Activated naive CD4-positive, alpha-beta T cell treated with anti-CD3 and anti-CD28 coated beads, Interleukin-2, amount 50 U/mL, for 24 hours (primary cell): Measurements from ENCODE around the gene TMTC1.

Experiments used
- H3K27ac Mint-ChIP-seq: one replicate; pipeline ENCODE4 v1.8.0; 2021; ENCODE audit warnings: mild to moderate bottlenecking, mixed read lengths
- H3K27me3 Mint-ChIP-seq: one replicate; pipeline ENCODE4 v1.8.0; 2021; ENCODE audit warnings: mixed read lengths
- H3K36me3 Mint-ChIP-seq: one replicate; pipeline ENCODE4 v1.8.0; 2021; ENCODE audit warnings: mixed read lengths
- H3K4me1 Mint-ChIP-seq: one replicate; pipeline ENCODE4 v1.8.0; 2021; ENCODE audit warnings: mixed read lengths
- H3K4me3 Mint-ChIP-seq: one replicate; pipeline ENCODE4 v1.8.0; 2021; ENCODE audit warnings: mild to moderate bottlenecking, mixed read lengths
- H3K9me3 Mint-ChIP-seq: one replicate; pipeline ENCODE4 v1.8.0; 2021; ENCODE audit warnings: mixed read lengths

The TMTC1 gene

GRCh38 chr12:29521951-29522350, 261.8 kb downstream of the TMTC1 start:
- Mint-ChIP-seq H3K9me3 (no peaks in the 10 kb centered on the region), H3K36me3 (no peaks in the 10 kb centered on the region), H3K27me3 (no peaks in the 10 kb centered on the region), H3K27ac (no peak overlapping the region), H3K4me1 (no peaks in the 10 kb centered on the region), H3K4me3 (no peak overlapping the region)

DNA sequence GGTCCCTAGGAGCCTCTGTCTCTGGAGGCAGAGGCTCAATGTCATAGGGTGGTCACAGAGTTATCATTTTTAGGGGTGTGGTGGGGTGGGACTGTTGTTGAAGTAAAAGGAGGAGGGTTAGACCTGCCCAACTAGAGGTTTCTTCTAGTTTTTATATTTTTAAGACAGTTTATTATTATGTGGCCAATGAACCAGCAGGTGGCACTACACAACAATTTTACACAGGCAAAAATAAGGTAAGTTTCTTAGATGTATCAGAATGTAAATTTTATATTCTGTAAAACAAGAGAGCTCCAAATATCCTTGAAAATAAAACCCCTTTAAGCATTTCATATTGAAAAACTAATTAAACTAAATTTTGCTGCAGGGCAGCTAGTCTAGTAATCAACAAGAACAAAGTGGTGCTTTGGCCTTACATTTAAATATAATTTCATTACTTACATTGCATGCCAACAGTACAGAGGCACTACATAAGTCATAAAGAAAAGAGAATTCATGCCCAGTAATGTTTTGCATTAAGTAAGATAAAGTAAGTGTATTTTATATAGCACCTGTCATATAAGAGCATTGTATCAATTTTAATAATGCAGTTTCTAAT, 264.1 kb downstream of the TMTC1 start:
- Mint-ChIP-seq H3K4me3 (no peak overlapping the region), H3K27ac (no peak overlapping the region), H3K27me3 (peaks cover 3% of the 10 kb centered on the region), H3K9me3 (no peaks in the 10 kb centered on the region), H3K36me3 (no peaks in the 10 kb centered on the region), H3K4me1 (no peaks in the 10 kb centered on the region)

DNA sequence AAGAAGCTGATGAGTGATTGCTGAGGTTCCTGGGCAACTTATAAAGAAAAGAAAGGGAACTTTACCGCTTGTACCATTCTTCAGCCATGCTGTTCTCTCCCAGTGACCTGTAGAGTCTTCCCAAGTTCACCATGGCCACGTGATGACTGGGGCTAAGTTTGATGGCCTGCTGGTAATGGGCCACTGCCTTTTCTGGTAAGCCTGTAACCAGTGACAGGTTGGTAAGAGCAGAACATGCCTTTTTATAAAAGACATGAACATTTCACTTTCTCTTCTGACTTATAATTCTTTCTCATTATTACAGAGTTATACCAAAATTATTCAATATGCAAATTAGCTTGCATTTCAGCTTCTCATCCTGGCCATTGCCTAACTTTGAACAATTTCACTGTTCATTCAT, 265.3 kb downstream of the TMTC1 start:
- Mint-ChIP-seq H3K36me3 (no peaks in the 10 kb centered on the region), H3K9me3 (no peaks in the 10 kb centered on the region), H3K4me1 (no peaks in the 10 kb centered on the region), H3K4me3 (no peak overlapping the region), H3K27ac (no peak overlapping the region), H3K27me3 (peaks cover 3% of the 10 kb centered on the region)

GRCh38 chr12:29517264-29517663, 266.5 kb downstream of the TMTC1 start:
- peaks cover 8% of the 10 kb centered on the region for H3K27me3 Mint-ChIP-seq
- H3K9me3 Mint-ChIP-seq = no peaks in the 10 kb centered on the region
- H3K4me1 Mint-ChIP-seq = no peaks in the 10 kb centered on the region
- no peaks in the 10 kb centered on the region for H3K36me3 Mint-ChIP-seq
- H3K27ac Mint-ChIP-seq = no peak overlapping the region
- H3K4me3 Mint-ChIP-seq = no peak overlapping the region

DNA sequence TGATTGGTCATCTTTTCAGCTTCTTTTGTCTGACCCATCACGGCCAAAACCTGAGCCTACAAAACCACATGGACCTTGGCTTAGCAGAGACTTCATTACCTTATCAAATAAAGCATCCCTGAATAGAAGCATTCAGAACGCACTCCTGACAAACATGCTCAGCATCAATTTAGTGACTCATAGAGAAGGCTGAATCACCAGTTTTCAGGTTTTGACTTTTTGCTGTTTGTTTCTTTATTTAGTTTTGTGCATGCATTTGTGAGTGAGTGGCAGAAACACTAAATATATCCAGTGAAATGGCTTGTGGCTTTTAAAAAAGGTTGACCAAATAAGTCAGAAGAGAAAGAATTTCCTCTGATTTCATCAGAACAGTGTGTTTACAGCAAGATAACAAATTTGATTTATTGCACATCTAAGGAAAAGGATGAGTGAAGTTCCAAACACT, 267.3 kb downstream of the TMTC1 start:
- no peak overlapping the region for H3K27ac Mint-ChIP-seq
- H3K36me3 Mint-ChIP-seq = no peaks in the 10 kb centered on the region
- no peaks in the 10 kb centered on the region for H3K4me1 Mint-ChIP-seq
- H3K9me3 Mint-ChIP-seq = no peaks in the 10 kb centered on the region
- no peak overlapping the region for H3K4me3 Mint-ChIP-seq
- peaks cover 8% of the 10 kb centered on the region for H3K27me3 Mint-ChIP-seq

DNA sequence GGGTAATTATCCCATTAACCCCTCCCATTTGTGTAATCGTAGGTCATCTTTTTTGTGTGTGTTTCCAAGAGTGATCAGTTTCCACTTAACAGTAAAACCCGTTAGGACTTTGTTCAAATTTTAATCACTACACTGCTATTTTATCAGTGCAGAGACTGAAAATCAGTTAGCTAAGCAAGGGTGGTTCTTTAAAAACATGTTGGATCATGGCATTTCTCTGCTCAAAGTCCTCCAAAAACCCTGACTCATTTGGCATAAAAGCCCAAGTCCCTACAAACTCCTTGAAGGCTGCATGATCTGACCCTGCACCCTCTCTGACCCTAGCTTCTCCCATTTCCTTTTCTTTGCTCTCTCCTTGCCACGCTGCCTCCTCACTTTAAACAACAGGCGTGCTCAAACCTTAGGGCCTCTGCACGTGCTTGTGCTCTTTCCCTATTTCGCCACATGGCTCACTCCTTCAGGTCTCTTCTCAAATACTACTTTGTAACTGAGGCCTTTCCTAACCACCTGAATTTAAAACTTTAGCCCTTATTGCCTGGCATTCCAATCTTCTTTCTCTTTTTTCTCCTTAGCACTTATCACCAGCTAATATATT, 273.1 kb downstream of the TMTC1 start:
- Mint-ChIP-seq H3K4me3 (no peak overlapping the region), H3K36me3 (no peaks in the 10 kb centered on the region), H3K9me3 (no peaks in the 10 kb centered on the region), H3K4me1 (no peaks in the 10 kb centered on the region), H3K27ac (no peak overlapping the region), H3K27me3 (peaks cover 11% of the 10 kb centered on the region)

DNA sequence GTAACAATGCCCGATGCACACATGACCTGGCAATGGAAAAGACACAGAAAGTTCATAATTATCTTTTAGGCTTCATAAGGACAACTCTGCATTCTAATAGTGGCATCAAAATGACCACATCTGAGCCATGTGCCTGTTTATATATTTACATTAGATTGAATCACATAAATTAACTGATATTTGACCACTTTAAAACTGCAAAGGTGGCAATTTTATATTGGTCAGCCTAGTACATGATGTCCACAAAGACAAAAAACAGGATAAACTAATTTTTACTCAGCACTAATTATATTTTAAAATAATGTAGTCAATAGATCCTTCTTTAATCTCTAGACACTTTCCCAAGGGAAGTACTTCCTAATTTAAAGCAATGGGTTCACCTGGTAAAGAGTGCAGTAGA, 274.2 kb downstream of the TMTC1 start:
- Mint-ChIP-seq H3K4me1 (no peaks in the 10 kb centered on the region), H3K27ac (no peak overlapping the region), H3K4me3 (no peak overlapping the region), H3K36me3 (no peaks in the 10 kb centered on the region), H3K27me3 (peaks cover 7% of the 10 kb centered on the region), H3K9me3 (no peaks in the 10 kb centered on the region)

- Mint-ChIP-seq H3K27me3 (peaks cover 7% of the 10 kb centered on the region), H3K4me3 (no peak overlapping the region), H3K4me1 (no peaks in the 10 kb centered on the region), H3K9me3 (no peaks in the 10 kb centered on the region), H3K36me3 (no peaks in the 10 kb centered on the region), H3K27ac (no peak overlapping the region)
These were observed 274.8 kb downstream of the TMTC1 start for GRCh38 chr12:29508949-29509348.

- H3K27ac Mint-ChIP-seq = no peak overlapping the region
- no peak overlapping the region for H3K4me3 Mint-ChIP-seq
- H3K36me3 Mint-ChIP-seq = no peaks in the 10 kb centered on the region
These were observed 278.6 kb downstream of the TMTC1 start for GRCh38 chr12:29505122-29505521.

GRCh38 chr12:29503283-29503682, 280.5 kb downstream of the TMTC1 start:
- H3K27me3 Mint-ChIP-seq = no peaks in the 10 kb centered on the region
- no peak overlapping the region for H3K27ac Mint-ChIP-seq
- no peaks in the 10 kb centered on the region for H3K4me1 Mint-ChIP-seq
- H3K4me3 Mint-ChIP-seq = no peak overlapping the region
- no peaks in the 10 kb centered on the region for H3K36me3 Mint-ChIP-seq
- H3K9me3 Mint-ChIP-seq = no peaks in the 10 kb centered on the region

More at GRCh38 chr12:29505122-29505521, 278.6 kb downstream of the TMTC1 start:
- Mint-ChIP-seq H3K9me3 (no peaks in the 10 kb centered on the region), H3K4me1 (no peaks in the 10 kb centered on the region), H3K27me3 (no peaks in the 10 kb centered on the region)

DNA sequence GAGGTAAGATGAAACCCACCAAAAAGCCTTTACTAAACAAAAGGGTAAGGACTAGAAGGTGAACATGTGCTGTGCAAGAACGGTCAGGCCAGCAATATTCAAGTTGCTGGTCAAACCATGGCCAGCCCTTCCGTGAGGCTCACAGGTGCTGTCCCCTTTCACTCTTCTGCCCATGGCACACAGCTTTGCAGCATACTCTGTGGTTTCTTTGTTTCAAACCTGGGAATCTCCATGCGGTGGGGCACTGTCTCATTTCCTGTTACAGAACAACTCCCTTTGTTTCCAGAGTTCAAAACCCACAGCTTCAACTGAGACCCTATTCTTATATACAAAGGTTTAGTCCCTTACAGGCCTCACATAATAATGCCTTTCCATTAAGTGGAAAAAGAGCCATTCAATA, 284.5 kb downstream of the TMTC1 start:
- Mint-ChIP-seq H3K27me3 (no peaks in the 10 kb centered on the region), H3K4me1 (no peaks in the 10 kb centered on the region), H3K9me3 (no peaks in the 10 kb centered on the region), H3K27ac (no peak overlapping the region), H3K4me3 (no peak overlapping the region), H3K36me3 (no peaks in the 10 kb centered on the region)

DNA sequence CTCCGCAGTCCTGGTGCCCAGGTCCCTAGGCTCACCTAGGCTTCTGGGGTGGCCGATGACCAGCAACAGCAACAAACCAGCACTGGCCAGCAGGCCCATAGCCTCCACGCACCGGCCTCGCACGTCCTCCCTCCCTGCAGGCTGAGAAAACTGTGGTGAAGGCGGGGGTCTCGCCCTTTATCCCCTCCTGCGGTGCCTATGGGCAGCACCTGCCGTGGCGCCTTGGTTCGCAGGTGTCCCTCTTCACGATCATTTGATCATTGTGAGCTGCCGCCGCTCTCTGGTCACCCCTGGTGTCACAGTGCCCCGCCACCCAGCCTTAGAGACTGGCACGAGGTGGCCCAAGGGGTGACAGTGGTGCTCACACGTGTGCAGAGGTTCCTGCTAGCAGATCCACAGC, 286.2 kb downstream of the TMTC1 start, which contains the start of gene OVCH1:
TSS of gene OVCH1 (minus strand) at position 99 of the 400 bp plus-strand sequence. CDS start at position 99, 0 bp downstream.
- Mint-ChIP-seq H3K4me1 (no peaks in the 10 kb centered on the region), H3K4me3 (no peak within 1 kb of the TSS), H3K27me3 (peaks cover 3% of the 10 kb centered on the region), H3K9me3 (no peaks in the 10 kb centered on the region), H3K36me3 (no peaks in the 10 kb centered on the region), H3K27ac (no peak within 1 kb of the TSS)

DNA sequence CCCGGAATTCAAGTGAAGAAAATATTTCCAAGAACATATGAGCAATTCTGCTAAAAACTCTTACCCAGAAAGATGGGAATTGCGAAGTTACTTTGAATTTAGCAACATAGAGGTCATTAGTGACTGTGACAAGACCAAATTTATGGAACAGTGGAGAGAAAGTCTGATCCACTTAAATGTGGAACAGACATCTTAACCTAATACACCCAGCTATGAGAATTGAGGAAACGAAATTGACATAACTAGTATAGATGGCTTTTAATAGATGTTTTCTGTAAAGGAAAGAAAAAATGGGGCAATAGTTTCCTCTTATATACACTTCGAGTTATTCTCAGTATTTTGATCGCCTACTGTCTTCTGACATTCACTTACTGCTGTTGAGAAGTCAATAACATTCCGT, 290.9 kb downstream of the TMTC1 start:
- Mint-ChIP-seq H3K9me3 (no peaks in the 10 kb centered on the region), H3K4me1 (no peaks in the 10 kb centered on the region), H3K4me3 (no peak overlapping the region), H3K27me3 (peaks cover 19% of the 10 kb centered on the region), H3K36me3 (no peaks in the 10 kb centered on the region), H3K27ac (no peak overlapping the region)

DNA sequence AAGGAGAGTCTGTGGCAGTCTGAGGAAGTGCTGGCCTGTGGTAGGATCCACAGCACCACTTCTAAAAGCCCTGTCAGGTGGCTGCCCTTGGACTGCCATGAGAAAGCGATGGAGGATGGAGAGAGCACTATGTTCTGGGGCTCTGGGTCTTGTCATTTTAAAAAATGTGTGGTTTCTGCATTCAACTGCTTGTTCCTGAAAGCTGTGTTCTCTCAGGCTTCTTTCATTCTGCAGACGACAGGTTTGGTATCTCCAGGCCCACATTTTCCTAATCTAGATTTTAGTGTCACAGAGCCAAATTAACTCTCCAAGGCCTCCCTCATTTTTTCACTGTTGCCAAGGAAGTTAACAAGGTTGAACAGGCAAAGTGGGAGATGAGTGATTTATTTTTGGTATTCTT, 296.8 kb downstream of the TMTC1 start:
- no peaks in the 10 kb centered on the region for H3K36me3 Mint-ChIP-seq

DNA sequence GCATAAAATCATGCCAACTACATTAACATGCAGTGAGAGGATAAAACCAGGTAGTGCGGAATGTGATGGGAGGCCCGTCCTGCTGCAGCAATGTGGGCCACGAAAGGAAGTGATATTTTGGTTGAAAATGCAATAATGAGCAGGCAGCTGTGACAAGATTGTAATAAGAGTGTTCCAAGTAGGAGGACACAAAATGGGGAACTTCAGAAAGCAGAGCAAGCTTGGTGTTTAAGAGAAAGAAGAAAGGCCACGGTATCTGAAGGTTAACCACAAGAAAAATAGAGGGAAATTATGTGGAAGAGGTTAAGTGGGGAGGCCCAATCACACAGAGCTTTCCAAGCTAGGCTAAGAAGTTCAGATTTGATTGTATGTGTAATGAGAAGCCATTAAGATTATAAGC, 320.5 kb downstream of the TMTC1 start:
- Mint-ChIP-seq H3K4me1 (no peaks in the 10 kb centered on the region), H3K27me3 (peaks cover 2% of the 10 kb centered on the region), H3K27ac (no peak overlapping the region), H3K9me3 (no peaks in the 10 kb centered on the region), H3K4me3 (no peak overlapping the region), H3K36me3 (no peaks in the 10 kb centered on the region)

More for the DNA sequence above, 296.8 kb downstream of the TMTC1 start:
- H3K9me3 Mint-ChIP-seq = no peaks in the 10 kb centered on the region
- no peaks in the 10 kb centered on the region for H3K4me1 Mint-ChIP-seq
- no peak overlapping the region for H3K4me3 Mint-ChIP-seq
- no peak overlapping the region for H3K27ac Mint-ChIP-seq
- peaks cover 22% of the 10 kb centered on the region for H3K27me3 Mint-ChIP-seq

- Mint-ChIP-seq H3K27ac (no peak overlapping the region), H3K4me1 (no peaks in the 10 kb centered on the region)
These were observed 323.7 kb downstream of the TMTC1 start for GRCh38 chr12:29460082-29460481.

GRCh38 chr12:29455087-29455486, 328.7 kb downstream of the TMTC1 start:
- H3K4me1 Mint-ChIP-seq = no peaks in the 10 kb centered on the region
- H3K9me3 Mint-ChIP-seq = no peaks in the 10 kb centered on the region
- H3K36me3 Mint-ChIP-seq = no peaks in the 10 kb centered on the region
- H3K4me3 Mint-ChIP-seq = no peak overlapping the region
- peaks cover 5% of the 10 kb centered on the region for H3K27me3 Mint-ChIP-seq
- H3K27ac Mint-ChIP-seq = no peak overlapping the region

More at GRCh38 chr12:29460082-29460481, 323.7 kb downstream of the TMTC1 start:
- H3K9me3 Mint-ChIP-seq = no peaks in the 10 kb centered on the region
- no peaks in the 10 kb centered on the region for H3K36me3 Mint-ChIP-seq
- no peak overlapping the region for H3K4me3 Mint-ChIP-seq
- peaks cover 2% of the 10 kb centered on the region for H3K27me3 Mint-ChIP-seq
